ENCODE data around the gene CNTNAP4. TPM values are rescaled to one million over a fixed set of nuclear protein-coding genes. Genes with fewer than 3 reads are reported as not detected.

The CNTNAP4 gene
- polyA plus RNA-seq, 3 donors from 2014 or later = not detected

- no peak for DNase-seq
- H3K36me3 Mint-ChIP-seq = no peaks in the 10 kb centered on the region
- H3K27ac Mint-ChIP-seq = no peak overlapping the region
- peaks cover 6 to 44% (median 21%) of the 10 kb centered on the region in 6 donors for H3K9me3 Mint-ChIP-seq
- no peak overlapping the region for H3K4me3 Mint-ChIP-seq
- no peaks in the 10 kb centered on the region for H3K4me1 Mint-ChIP-seq
- H3K27me3 Mint-ChIP-seq (ENCODE audit: low read depth in 3 of 3) = peaks cover 2% of the 10 kb centered on the region in 3 donors
Measured at GRCh38 chr16:76565542-76565941, 288.3 kb downstream of the CNTNAP4 start.

- no peaks in the 10 kb centered on the region for H3K36me3 Mint-ChIP-seq
- peaks cover 0 to 2% (median 0%) of the 10 kb centered on the region in 3 donors for H3K27me3 Mint-ChIP-seq (ENCODE audit: low read depth in 3 of 3)
- peaks cover 8 to 28% (median 15%) of the 10 kb centered on the region in 6 donors for H3K9me3 Mint-ChIP-seq
- H3K4me1 Mint-ChIP-seq = no peaks in the 10 kb centered on the region
- no peak for DNase-seq
- H3K27ac Mint-ChIP-seq = no peak overlapping the region
- H3K4me3 Mint-ChIP-seq = no peak overlapping the region
Measured at GRCh38 chr16:76571755-76572154, 294.6 kb downstream of the CNTNAP4 start.

DNA sequence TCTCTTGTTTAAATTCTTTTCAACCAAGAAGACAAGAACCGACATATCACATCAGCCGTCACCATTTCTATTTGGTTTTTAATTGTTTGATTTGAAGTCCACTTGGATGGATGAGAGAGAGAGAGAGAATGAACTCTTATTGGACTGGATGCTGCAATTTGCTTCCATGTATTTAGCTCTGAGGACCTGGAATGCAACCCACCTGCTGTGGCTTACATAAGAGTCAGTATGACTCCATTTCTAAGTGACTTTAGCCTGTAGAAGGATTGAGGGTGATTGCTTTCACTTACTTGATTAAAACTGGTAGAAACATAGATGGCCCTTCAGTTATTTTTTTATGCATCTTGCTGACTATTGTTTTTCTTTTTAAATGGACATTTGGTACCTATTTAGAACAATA is 296.1 kb downstream of the CNTNAP4 start:
- Mint-ChIP-seq H3K27ac (no peak overlapping the region), H3K4me1 (no peaks in the 10 kb centered on the region), H3K27me3 (ENCODE audit: low read depth in 3 of 3) (peaks cover 0 to 3% (median 0%) of the 10 kb centered on the region in 3 donors), H3K36me3 (no peaks in the 10 kb centered on the region), H3K4me3 (no peak overlapping the region), H3K9me3 (peaks cover 8 to 28% (median 14%) of the 10 kb centered on the region in 6 donors)
- no peak for DNase-seq

DNA sequence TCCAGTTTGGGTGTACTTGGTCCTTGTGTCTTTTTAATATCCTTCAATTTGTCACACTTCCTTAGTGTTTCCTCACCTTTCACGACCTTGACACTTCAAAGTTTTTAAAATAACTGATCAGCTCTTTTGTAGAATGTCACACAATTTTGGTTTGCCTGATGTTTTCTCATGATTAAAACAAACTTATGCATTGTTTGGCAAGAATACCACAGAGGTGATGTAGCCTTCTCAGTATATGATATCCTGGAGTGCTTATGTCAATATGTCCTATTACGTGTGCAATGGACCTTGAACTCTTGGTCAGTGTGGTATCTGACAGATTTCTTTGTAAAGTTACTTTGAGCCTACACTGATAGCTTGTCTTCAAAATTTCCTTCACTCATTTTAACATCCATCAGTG is 297.4 kb downstream of the CNTNAP4 start:
- no peak overlapping the region for H3K27ac Mint-ChIP-seq
- no peak for DNase-seq
- H3K4me3 Mint-ChIP-seq = no peak overlapping the region
- H3K4me1 Mint-ChIP-seq = no peaks in the 10 kb centered on the region
- peaks cover 8 to 31% (median 16%) of the 10 kb centered on the region in 6 donors for H3K9me3 Mint-ChIP-seq
- no peaks in the 10 kb centered on the region for H3K36me3 Mint-ChIP-seq
- H3K27me3 Mint-ChIP-seq (ENCODE audit: low read depth in 3 of 3) = peaks cover 0 to 3% (median 0%) of the 10 kb centered on the region in 3 donors

DNA sequence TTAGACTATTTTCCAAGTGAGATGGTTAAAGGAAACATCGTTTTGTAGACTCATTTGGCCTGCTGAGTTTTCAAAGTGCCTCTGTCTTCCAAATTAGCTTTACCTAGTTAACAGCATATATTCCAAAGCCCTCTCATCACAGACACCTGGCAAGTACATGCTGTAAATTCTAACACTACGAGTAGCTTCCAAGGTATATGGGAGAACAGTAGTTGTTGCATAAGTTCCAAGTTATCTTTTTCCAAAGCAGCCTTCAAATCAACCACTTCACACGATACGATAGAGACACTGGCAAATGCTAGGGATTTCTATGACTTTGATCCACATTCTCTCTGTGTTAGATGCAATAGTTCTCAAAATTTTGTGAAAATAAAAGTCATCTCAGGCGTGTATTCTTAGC is 299.3 kb downstream of the CNTNAP4 start:
- no peak for DNase-seq
- no peaks in the 10 kb centered on the region for H3K4me1 Mint-ChIP-seq
- no peaks in the 10 kb centered on the region for H3K36me3 Mint-ChIP-seq
- H3K4me3 Mint-ChIP-seq = no peak overlapping the region
- peaks cover 0 to 4% (median 0%) of the 10 kb centered on the region in 3 donors for H3K27me3 Mint-ChIP-seq (ENCODE audit: low read depth in 3 of 3)
- peaks cover 6 to 27% (median 13%) of the 10 kb centered on the region in 6 donors for H3K9me3 Mint-ChIP-seq
- H3K27ac Mint-ChIP-seq = no peak overlapping the region

- no peak overlapping the region for H3K4me3 Mint-ChIP-seq
- H3K9me3 Mint-ChIP-seq = peaks cover 3 to 28% (median 13%) of the 10 kb centered on the region in 6 donors
- DNase-seq = no peak
- peaks cover 0 to 4% (median 0%) of the 10 kb centered on the region in 3 donors for H3K27me3 Mint-ChIP-seq (ENCODE audit: low read depth in 3 of 3)
- H3K4me1 Mint-ChIP-seq = no peaks in the 10 kb centered on the region
- no peak overlapping the region for H3K27ac Mint-ChIP-seq
- no peaks in the 10 kb centered on the region for H3K36me3 Mint-ChIP-seq
Measured at GRCh38 chr16:76577003-76577402, 299.8 kb downstream of the CNTNAP4 start.

- Mint-ChIP-seq H3K36me3 (no peaks in the 10 kb centered on the region), H3K9me3 (peaks cover 8 to 34% (median 11%) of the 10 kb centered on the region in 6 donors), H3K4me3 (no peak overlapping the region), H3K4me1 (no peaks in the 10 kb centered on the region), H3K27me3 (ENCODE audit: low read depth in 3 of 3) (peaks cover 0 to 4% (median 0%) of the 10 kb centered on the region in 3 donors), H3K27ac (no peak overlapping the region)
- DNase-seq = no peak
Measured at GRCh38 chr16:76579277-76579922, 302.2 kb downstream of the CNTNAP4 start.

DNA sequence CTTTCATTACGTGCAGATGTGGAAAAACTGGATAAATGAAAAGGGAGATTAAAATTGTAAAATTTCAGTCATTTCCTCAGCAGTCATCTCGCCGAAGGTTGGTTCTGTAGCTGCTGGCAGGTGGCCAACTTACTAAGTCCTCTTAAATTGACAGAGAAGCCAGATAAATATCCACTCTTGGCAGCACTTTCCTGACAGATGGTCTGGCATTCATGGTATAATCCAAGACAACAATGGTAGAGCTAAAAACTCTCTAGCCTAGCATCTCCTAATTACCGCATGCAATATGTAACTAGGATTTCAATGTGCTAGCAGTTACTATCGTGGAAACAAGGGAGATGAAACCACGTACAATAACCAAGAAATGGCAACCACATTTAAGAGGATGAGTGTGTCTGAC is 306.3 kb downstream of the CNTNAP4 start:
- Mint-ChIP-seq H3K4me1 (no peaks in the 10 kb centered on the region), H3K9me3 (peaks cover 4 to 35% (median 7%) of the 10 kb centered on the region in 6 donors), H3K27me3 (ENCODE audit: low read depth in 3 of 3) (peaks cover 0 to 2% (median 0%) of the 10 kb centered on the region in 3 donors), H3K27ac (no peak overlapping the region), H3K4me3 (no peak overlapping the region), H3K36me3 (no peaks in the 10 kb centered on the region)
- no peak for DNase-seq

GRCh38 chr16:76583945-76584344 is 306.7 kb downstream of the CNTNAP4 start:
- H3K36me3 Mint-ChIP-seq = no peaks in the 10 kb centered on the region
- peaks cover 0 to 2% (median 0%) of the 10 kb centered on the region in 3 donors for H3K27me3 Mint-ChIP-seq (ENCODE audit: low read depth in 3 of 3)
- H3K4me3 Mint-ChIP-seq = no peak overlapping the region
- DNase-seq = no peak
- H3K4me1 Mint-ChIP-seq = no peaks in the 10 kb centered on the region
- H3K9me3 Mint-ChIP-seq = peaks cover 4 to 31% (median 6%) of the 10 kb centered on the region in 6 donors
- no peak overlapping the region for H3K27ac Mint-ChIP-seq

GRCh38 chr16:76598498-76598897 is 321.3 kb downstream of the CNTNAP4 start:
- Mint-ChIP-seq H3K36me3 (no peaks in the 10 kb centered on the region), H3K4me1 (no peaks in the 10 kb centered on the region), H3K9me3 (peaks cover 0 to 22% (median 15%) of the 10 kb centered on the region in 6 donors), H3K4me3 (no peak overlapping the region), H3K27me3 (ENCODE audit: low read depth in 3 of 3) (no peaks in the 10 kb centered on the region), H3K27ac (no peak overlapping the region)
- DNase-seq = no peak

GRCh38 chr16:76607317-76607716 is 330.1 kb downstream of the CNTNAP4 start:
- H3K4me1 Mint-ChIP-seq = no peaks in the 10 kb centered on the region
- H3K9me3 Mint-ChIP-seq = peaks cover 1 to 28% (median 11%) of the 10 kb centered on the region in 6 donors
- H3K4me3 Mint-ChIP-seq = no peak overlapping the region
- H3K27ac Mint-ChIP-seq = no peak overlapping the region
- no peaks in the 10 kb centered on the region for H3K36me3 Mint-ChIP-seq
- H3K27me3 Mint-ChIP-seq (ENCODE audit: low read depth in 3 of 3) = peaks cover 0 to 5% (median 0%) of the 10 kb centered on the region in 3 donors
- DNase-seq = no peak

Data from immature natural killer cell (primary cell).